HG02981 (cell line): Measurements from ENCODE around the gene KAT2B.

Source experiments
- ATAC-seq: cut with Tn5 transposase; IDR thresholded peaks from one replicate; pipeline ENCODE4 v1.9.1; 2021; ENCODE audit warnings: mild to moderate bottlenecking, moderate library complexity; ENCODE audit not compliant: unreplicated experiment

The KAT2B gene

DNA sequence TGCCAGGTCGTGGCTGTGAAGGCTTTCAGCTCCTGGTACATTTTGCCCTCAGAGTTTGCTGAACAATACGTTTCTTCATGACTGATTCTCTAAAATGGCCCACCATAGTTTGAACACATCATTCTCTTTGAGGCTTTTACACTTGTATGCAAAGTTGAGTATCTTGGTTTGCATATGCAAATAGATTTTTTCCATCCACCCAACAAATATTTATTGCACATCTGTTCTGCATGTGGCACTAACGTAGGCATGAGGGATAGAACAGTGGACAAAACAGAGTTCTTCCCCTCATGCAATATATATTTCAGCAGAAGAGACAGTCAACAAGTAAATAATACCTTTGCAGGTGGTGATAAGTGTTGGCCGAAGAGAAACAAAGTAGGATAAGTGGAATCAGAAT is 55.2 kb downstream of the KAT2B start:
- ATAC-seq = no peak

DNA sequence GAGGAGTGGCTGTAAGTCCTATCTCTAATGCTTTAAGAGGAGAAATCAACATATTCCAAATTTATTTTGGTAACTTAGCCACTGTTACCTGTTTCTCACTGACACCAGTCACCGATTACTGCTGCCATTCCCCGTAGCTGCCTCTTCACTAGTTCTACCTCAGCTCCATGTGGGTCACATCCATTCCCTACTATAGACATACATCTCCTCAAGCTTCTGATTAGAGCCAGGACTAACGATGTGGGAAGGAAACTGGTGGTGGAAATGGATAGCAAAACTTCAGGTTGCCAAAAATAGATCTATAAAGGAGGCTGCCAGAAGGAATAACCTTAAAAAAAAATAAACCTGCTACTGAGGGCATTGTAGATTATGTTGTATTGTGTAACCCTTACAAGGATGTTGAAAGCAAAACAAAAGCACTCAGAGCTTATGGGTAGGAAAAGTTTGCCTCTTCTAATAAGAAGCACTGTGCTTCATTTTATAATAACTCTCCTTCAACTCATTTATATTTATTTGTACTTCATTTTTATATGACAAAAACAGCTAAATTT is 56.0 kb downstream of the KAT2B start:
- ATAC-seq = no peak

DNA sequence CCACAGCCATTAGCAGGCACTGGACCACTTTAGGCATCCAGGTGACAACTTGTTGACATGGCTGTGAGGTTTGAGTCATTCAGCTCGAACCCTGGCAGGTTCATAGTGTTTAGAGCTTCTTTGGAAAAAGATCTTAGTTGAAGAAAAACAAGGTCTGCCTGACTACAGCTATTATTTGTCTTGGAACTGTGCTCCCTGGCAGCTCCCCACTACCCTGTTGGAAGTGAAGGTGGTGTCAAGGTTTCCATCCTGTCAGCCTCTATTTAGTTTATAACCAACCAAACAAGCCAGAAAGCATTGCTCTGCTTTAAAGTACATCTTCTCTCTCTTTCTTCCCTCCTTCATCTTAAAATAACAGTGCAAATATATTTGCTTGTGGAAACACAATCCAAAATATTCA is 56.8 kb downstream of the KAT2B start:
- ATAC-seq = no peak

DNA sequence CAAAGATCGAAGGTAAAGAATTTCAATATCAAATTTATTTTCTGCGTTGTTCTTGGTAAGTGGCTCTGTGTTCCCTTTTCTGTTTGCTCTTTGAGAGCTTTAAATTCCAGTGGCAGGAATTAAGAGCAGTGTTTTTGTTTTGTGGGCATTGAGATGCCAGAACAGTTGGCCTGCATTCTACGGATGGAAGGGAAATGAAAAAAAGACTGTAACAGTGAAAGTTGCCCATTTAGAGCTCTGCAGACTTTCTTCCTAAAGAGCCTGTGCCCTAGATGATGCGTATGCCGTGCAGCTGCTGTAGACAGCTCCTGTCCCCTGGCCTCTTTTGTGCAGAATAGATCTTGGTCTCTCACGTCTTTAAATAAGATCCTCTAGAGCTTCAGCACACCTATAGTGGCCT is 58.8 kb downstream of the KAT2B start:
- ATAC-seq = no peak

DNA sequence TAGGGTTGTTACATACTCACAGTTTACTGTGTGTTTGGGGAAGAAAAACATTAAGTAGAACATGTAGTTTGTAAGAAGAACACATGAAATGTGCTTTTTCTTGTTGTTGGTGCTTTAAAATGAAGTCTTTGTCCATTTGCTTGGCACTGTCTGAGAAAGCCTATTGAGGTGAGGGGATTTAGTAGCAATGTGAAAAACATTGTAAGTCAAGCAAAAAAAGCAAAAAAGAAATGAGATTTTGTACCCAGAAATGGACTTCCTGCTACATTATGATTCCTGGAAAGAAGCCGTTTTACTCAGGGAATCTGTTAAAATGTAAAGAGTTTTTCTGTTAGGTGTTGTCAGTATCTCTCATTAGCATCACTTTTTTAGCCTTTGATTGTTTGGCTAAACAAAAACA is 59.9 kb downstream of the KAT2B start:
- ATAC-seq = no peak

DNA sequence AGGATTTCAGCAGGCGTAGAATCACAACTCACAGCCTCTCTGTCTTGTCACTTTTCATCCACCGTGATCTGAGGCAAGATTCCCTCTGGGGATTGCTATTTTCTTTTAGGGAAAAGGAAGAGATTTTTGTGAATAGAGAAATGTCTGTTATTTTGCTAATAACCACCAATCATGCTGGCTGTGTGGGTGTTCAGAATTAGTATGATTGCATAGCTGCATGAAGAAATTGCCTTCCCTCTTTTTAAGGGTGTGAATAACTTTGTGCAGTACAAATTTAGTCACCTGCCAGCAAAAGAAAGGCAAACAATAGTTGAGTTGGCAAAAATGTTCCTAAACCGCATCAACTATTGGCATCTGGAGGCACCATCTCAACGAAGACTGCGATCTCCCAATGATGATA is 60.8 kb downstream of the KAT2B start:
- ATAC-seq = no peak

DNA sequence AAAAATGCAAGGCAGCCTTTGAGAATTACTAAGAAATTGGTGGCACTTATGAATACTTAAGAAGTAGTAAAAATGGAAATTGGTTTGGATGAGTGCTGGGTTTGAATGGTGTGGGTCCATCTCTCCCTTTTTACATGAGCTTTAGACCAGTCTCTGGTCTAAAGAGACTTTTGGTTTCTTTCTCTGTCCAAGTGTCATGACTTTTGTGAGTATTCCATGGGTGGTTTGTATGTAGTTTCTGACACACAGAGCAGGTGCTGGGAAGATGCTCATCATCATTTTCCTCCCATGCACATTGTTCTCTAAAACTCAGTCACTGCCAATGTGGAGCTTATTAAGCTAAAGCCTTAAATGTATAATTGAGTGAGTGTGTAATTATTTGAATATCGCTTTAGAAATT is 63.5 kb downstream of the KAT2B start:
- ATAC-seq = peak; percentile 34

DNA sequence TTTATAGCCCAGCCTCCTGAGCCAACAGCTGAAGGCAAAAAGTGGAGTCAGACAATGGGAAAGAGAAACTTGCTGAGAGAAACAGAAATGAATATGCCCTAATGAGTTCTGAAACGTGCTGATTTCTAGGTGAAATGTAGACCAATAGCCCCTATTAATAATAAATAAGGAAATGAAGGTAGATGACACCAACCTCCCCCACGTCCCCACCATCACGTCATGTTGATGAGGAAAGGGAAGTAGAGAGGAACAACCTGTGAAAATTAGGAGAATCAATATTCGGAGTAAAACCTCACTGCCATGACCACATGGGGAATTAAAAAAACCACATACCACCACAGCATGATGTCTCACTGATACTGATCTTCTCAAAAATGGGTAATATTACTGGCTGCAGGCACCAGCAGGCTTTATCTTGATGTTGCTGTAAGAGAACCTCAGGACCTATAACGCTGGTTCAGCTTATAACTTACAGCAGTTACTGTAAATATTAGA is 64.0 kb downstream of the KAT2B start:
- peak; percentile 65 for ATAC-seq

DNA sequence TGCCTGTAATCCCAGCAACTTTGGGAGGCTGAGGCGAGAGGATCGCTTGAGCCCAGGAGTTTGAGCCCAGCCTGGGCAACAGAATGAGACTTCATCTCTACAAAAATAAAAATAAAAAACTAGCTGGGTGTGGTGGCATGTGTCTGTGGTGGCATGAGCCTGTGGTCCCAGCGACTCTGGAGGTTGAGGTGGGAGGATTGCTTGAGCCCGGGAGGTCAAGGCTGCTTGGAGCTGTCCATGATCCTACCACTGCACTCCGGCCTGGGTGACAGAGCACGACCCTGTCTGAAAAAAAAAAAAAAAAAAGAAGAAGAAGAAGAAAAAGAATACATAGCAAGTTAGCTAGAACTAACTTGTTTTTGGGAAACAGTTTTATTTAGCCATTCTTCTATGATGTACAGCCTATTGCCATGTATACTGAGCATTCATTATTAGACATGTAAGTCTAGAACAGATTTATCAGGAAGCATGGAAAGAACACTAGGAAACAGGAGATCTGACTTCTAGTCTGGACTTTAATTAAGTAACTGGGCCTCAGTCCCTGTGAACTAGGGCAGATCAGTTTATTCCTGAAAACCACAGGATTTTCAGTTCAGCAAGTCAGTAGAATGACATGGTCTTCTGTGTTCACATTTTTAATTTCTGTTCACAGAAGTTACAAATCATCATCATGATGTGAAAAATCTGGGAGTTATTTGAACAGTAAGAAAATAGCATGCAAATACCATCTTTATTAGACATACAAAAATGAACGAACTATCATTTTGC is 65.5 kb downstream of the KAT2B start:
- ATAC-seq = no peak

DNA sequence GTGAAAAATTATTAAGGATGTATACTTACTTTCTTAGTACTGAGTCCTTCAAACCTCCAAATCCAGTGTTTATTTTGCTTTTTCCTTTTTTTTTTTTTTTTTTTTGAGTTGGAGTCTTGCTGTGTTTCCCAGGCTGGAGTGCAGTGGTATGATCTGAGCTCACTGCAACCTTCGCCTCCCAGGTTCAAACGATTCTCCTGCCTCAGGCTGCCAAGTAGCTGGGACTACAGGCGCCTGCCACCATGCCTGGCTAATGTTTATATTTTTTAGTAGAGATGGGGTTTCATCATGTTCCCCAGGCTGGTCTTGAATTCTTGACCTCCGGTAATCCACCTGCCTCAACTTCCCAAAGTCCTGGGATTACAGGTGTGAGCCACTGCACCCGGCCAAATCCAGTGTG is 67.5 kb downstream of the KAT2B start:
- no peak for ATAC-seq

DNA sequence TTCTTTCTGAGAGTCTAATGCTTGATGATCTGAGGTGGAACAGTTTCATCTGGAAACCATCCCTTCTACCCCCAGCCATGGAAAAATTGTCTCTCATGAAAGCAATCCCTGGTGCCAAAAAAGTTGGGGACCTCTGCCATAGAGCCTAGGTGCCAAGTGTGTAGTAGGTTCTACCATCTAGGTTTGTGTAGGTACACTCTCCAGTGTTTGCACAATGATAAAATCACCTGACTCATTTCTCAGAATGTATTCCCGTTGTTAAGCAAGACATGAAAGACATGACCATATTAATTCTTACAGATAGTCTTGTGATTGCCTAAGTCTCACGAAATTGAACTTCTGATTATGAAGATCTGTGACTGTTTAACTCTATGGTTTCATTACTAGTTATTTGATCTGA is 68.6 kb downstream of the KAT2B start:
- ATAC-seq = no peak

DNA sequence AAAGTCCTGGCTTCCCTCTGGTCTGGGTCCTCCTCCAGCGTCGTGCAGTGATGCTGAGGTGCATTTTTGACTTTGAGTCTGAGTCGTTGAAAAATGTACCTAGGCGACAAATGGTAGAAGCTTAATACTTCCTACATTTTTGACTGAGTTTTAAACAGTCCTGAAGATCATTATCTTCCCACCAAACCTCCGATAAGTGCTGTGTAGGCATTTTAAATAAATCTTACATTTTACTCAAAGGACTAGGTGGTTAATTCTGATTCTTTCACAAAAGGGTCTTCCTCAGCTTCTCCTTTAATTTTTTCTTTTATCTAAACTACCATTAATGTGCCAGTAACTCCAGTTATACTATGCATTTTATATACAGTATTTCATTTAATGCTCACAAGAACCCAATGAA is 70.6 kb downstream of the KAT2B start:
- ATAC-seq = no peak

DNA sequence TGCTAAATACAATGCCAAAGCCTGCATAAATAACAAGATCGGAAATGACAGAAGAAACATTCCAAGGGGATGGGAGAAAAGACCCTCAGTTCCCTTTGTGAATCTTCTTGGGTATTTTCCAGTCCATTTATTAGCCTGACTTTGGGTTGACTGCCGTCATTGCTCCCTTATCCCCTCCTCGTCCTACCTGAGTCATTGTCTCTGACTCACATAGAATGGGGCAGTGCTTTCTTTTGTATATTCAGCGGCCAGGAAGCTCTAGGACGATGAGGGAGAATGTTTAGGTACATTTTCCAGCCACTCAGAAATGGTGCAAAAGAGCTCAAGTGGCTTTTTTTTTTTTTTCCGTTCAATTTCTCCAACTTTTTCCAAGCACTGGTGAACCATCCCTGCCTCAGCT is 71.6 kb downstream of the KAT2B start:
- ATAC-seq = no peak

DNA sequence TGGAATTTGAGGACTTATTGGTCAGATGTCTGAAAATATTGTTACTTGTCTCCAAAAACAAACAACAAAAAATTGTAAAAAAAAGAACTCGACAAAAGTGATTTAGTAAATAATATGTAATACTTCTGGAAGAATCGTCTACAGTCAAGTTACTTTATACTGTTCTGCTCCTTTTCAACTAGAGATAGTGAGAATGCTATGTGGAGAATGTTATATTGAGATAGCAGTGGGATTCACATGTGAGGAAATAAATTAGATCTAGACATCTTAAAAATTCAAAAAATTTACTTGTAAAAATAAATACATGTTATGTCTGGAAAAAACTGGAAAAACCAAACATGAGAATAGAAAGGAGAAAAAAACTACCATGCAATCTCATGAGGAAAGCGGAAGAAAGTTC is 80.8 kb downstream of the KAT2B start:
- no peak for ATAC-seq

DNA sequence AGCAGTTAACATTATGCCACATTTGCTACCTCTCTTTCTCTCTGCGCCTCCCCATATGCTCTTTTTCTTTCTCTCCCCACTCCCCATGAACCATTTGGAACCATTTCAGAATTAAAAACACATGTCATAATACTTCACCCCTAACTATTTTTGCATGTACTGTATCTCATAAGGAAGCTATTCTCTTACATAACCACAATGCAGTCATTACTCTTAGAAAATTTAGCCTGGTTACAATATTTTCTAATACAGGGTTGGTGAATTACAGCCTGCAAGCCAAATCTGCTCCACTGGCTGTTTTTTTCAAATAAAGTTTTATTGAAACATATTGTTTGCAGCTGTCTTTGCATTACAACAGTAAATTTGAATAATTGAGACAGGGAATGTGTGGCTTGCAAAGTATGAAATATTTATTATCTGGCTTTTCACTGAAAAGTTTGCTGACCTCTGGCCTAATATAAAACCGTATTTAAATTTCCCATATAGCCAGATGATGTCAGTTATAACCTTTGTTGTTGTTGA is 82.9 kb downstream of the KAT2B start:
- ATAC-seq = no peak

DNA sequence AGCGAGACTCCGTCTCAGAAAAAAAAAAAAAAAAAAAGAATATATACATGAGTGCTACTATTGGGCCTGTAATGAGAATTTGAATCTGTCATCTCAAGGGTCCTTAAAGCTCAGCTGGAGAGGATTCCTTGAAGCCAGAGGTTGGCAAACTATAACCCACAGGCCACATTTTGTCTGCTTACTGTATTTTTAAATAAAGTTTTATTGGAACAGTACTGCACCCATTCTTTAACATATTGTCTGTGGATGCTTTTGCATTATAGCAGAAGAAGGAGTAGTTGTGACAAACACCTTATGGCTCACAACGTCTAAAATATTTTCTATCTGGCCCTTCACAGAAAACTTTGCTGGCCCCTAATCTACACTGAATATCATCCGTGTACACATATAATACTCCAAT is 85.0 kb downstream of the KAT2B start:
- ATAC-seq = no peak

DNA sequence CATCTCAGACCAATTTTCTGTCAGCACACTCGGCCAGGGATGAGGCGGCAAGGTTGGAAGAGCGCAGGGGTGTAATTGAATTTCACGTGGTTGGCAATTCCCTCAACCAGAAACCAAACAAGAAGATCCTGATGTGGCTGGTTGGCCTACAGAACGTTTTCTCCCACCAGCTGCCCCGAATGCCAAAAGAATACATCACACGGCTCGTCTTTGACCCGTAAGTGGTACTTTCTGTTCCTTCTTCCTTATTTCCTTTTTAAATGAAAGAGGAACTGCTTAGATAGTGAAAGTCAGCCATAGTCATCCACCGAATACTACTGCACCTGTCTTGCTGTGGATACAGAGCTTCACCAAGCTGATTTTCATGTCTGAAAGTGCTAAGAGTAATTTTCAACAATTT is 85.7 kb downstream of the KAT2B start:
- peak; percentile 100 for ATAC-seq

DNA sequence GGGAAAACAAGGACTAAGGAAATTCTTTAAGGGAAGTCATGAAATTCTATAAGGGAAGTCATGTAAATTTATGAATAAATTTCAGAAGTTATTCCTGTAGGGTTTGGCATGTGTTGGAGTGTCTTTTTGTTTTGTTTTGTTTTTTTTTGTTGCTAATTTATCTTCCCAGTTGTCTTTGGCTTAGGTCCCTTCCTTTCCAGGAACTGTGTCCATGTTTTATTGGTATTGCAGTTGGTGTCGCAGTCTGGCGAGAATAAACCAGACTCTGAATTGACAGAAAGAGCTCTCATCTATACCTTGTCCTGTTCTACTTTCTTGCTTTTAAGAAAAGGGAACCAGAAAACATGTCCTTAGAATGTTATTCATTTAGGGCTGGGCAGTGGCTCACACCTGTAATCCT is 88.1 kb downstream of the KAT2B start:
- no peak for ATAC-seq

DNA sequence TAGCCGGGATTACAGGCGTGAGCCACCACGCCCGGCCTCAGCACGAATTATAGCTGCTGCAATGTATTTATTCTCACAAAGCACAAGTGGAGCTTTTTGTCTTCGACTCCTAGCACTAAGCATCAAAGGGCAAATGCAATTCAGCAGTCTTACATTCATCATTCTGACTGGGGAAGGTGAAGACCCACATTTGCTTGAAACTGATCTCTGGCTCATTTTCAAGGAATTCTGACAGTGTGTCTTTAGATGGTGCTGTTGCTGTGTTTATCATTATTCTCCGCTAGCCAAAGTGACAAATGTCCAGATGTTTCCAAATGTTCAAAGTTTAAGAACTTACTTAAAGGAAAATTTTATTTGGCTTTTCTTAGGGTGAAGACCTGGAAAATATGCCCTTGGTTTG is 89.9 kb downstream of the KAT2B start:
- no peak for ATAC-seq

DNA sequence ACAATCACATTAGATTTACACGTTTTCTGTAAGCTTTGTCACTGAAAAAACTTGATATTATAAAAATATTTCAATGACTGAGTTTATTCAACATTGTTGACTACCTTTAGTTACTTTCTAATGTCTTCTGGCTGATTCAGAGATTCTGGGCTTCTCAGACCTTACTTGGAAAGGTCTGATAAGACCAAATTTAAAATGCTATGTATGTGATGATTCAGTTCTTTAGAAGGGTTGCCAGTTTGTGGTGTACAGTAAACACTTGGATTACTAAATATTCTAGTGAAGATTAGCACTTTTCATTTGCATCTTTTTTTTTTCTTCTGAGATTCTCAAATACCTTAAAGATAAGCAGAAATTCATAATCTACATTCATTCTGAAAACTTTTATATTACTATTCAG is 96.0 kb downstream of the KAT2B start:
- no peak for ATAC-seq

DNA sequence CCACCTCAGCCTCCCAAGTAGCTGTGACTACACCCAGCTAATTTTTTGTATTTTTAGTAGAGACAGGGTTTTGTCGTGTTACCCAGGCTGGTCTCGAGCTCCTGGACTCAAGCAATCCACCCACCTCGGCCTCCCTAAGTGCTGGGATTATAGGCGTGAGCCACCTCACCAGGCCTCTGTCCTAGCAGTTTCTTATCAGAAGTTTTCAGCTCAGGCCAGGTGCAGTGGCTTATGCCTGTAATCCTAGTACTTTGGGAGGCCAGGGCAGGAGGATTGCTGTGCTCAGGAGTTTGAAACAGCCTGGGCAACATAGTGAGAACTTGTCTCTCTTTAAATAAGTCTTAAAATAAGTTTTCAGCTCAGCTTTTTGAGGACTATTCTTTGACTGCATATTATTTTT is 97.4 kb downstream of the KAT2B start:
- no peak for ATAC-seq

DNA sequence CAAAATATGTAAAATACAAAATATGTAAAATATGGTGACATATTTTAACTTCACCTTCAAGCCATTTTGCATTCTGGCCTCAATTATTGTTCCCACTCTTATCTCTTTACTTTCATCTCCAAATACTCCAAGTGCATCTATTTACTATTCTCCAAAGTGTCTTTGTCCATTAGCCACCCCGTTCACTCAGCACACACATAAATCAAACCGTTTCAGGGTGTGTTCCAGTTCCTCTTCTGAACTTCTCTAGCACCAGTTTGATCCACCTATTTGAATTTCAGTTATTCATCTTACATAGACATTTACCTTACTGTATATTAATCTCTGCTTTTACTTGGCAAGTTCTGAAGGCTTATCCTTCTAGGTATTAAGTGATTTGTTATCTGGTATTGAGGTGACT is 100.6 kb downstream of the KAT2B start:
- ATAC-seq = no peak

DNA sequence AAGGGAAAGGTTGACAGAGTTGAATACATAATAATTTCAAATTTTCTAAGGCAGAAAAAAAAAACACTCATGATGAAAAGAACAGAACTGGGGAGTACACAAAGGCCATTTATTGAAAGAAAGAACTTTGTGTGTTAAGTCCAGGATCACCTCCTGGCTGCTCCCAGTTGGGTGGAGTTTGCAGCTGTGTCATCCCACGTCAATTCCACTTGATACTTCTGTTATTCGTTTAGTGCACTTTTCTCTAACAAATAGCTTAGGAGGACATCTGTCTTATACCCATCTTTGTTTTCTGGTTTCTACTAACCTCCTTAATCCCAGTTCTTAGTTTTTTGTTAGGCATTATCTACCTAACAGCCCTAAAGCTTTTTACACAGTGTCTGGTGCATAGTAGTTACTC is 101.1 kb downstream of the KAT2B start:
- no peak for ATAC-seq
